Panc1 (cell line): ENCODE data around the gene DUOX1. TPM values are rescaled to one million over a fixed set of nuclear protein-coding genes. Genes with fewer than 3 reads are reported as not detected.

Experiments used
- ATAC-seq: fragments of 200-7000 bp; cut with Tn5 transposase; 2 replicates; pipeline ENCODE4 v1.9.1; 2020; ENCODE audit warnings: mild to moderate bottlenecking, moderate library complexity
- BruUV-seq: library from RNA; stranded (reverse); fragments of 400-500 nt; replicated peaks from 2 replicates; lab custom pipeline; 2021; lab: Mats Ljungman, UMichigan
- CTCF ChIA-PET: fragments of 300-600 bp; sonication (Branson Sonifier 250); formaldehyde crosslinking; loops from one replicate; lab custom pipeline; 2022; ENCODE audit warnings: antibody characterized with exemption; lab: Charles Lee
- POLR2A ChIA-PET: fragments of 300-600 bp; sonication (Branson Sonifier 250); formaldehyde crosslinking; loops from one replicate; lab custom pipeline; 2022; ENCODE audit warnings: antibody characterized with exemption; lab: Charles Lee
- DNase-seq: peaks from one replicate; pipeline ENCODE4 v3.0.0-alpha.2; 2010; ENCODE audit warnings: low read depth, low spot score
- H3K27ac ChIP-seq: 2 replicates; pipeline ENCODE4 v1.5.1; 2011; ENCODE audit warnings: mild to moderate bottlenecking, low read length, inconsistent platforms
- H3K27me3 ChIP-seq: fragments of 200-500 bp; sonication (Bioruptor generic); 2 replicates; pipeline ENCODE4 v1.6.0; 2014; ENCODE audit warnings: low read length, inconsistent platforms; ENCODE audit not compliant: control insufficient read depth, insufficient read depth
- H3K36me3 ChIP-seq: fragments of 200-500 bp; sonication (Bioruptor generic); 2 replicates; pipeline ENCODE4 v1.5.1; 2014; ENCODE audit warnings: inconsistent platforms, mild to moderate bottlenecking, low read length, moderate library complexity; ENCODE audit not compliant: control insufficient read depth, insufficient read depth
- H3K4me1 ChIP-seq: 2 replicates; pipeline ENCODE4 v1.5.1; 2011; ENCODE audit warnings: inconsistent platforms, mild to moderate bottlenecking, low read length, moderate library complexity; ENCODE audit not compliant: control insufficient read depth, insufficient read depth
- H3K4me3 ChIP-seq, 2 experiments: 2 replicates each; pipeline ENCODE4 v1.5.1; 2011 to 2012; ENCODE audit warnings: low read depth in 2 of 2, low read length in 2 of 2, mild to moderate bottlenecking in 2 of 2, inconsistent platforms in 1 of 2, moderate library complexity in 1 of 2
- H3K9me3 ChIP-seq: fragments of 200-500 bp; sonication (Bioruptor generic); 2 replicates; pipeline ENCODE4 v1.5.1; 2014; ENCODE audit warnings: low read depth, mild to moderate bottlenecking, inconsistent platforms, low read length, moderate library complexity; ENCODE audit not compliant: control insufficient read depth, insufficient read depth
- POLR2AphosphoS5 ChIP-seq: IDR thresholded peaks from 2 replicates; pipeline ENCODE4 v1.6.1; 2012; ENCODE audit warnings: mild to moderate bottlenecking, low read depth, low read length, moderate library complexity
- SIN3A ChIP-seq: IDR thresholded peaks from 2 replicates; pipeline ENCODE4 v1.6.1; 2012; ENCODE audit warnings: low read depth, mild to moderate bottlenecking, low read length, moderate library complexity, borderline replicate concordance; ENCODE audit not compliant: insufficient read depth
- TCF7L2 ChIP-seq: IDR thresholded peaks from 2 replicates; pipeline ENCODE4 v1.6.1; 2011; ENCODE audit warnings: mild to moderate bottlenecking, low read depth, low read length, inconsistent platforms
- in situ Hi-C: cut with HindIII; loops from 2 replicates; pipeline ENCODE4 v1.10.0; 2016; ENCODE audit warnings: low sequenced_read_pairs, low pct_unique_long_range_greater_than_20kb
- intact Hi-C: fragments of 100-400 bp; cut with micrococcal nuclease; formaldehyde crosslinking; loops from one replicate; pipeline ENCODE4 v1.10.0; 2022; ENCODE audit not compliant: unreplicated experiment
- total RNA-seq: library from RNA; stranded (reverse); gene quantifications from one replicate; pipeline ENCODE4 v1.2.1, GENCODE V29; 2021; ENCODE audit not compliant: unreplicated experiment
- TF ChIP-seq, protein P1 (sequence below), 2 experiments: IDR thresholded peaks; 2 replicates each; pipeline ENCODE4 v1.6.1; 2011 to 2012; ENCODE audit warnings: low read depth in 2 of 2, control low read depth in 1 of 2, low read length in 1 of 2, mild to moderate bottlenecking in 1 of 2, moderate library complexity in 1 of 2; ENCODE audit not compliant: insufficient read depth in 1 of 2
- TF ChIP-seq, protein P2 (sequence below): fragments of 450-650 bp; IDR thresholded peaks from 2 replicates; pipeline ENCODE4 v1.5.1; 2017; ENCODE audit warnings: mild to moderate bottlenecking

The DUOX1 gene
- total RNA-seq, 1 experiment from 2014 or later, result 0.31 TPM

DNA sequence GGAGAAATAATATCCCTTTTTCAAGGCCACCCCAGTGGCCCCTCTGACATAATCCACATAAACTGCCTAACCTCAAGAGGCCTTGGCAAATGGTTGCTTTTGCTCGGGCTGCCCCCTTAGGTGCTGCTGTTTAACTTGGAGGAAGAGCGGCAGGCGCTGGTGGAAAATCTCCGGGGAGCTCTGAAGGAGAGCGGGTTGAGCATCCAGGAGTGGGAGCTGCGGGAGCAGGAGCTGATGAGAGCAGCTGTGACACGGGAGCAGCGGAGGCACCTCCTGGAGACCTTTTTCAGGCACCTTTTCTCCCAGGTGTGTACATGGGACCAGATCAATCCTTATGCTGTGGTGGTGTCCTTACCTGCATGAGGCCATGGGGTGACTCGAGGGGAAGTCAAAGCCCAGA is 15.0 kb downstream of the DUOX1 start:
- TF ChIP-seq, protein P1, sequence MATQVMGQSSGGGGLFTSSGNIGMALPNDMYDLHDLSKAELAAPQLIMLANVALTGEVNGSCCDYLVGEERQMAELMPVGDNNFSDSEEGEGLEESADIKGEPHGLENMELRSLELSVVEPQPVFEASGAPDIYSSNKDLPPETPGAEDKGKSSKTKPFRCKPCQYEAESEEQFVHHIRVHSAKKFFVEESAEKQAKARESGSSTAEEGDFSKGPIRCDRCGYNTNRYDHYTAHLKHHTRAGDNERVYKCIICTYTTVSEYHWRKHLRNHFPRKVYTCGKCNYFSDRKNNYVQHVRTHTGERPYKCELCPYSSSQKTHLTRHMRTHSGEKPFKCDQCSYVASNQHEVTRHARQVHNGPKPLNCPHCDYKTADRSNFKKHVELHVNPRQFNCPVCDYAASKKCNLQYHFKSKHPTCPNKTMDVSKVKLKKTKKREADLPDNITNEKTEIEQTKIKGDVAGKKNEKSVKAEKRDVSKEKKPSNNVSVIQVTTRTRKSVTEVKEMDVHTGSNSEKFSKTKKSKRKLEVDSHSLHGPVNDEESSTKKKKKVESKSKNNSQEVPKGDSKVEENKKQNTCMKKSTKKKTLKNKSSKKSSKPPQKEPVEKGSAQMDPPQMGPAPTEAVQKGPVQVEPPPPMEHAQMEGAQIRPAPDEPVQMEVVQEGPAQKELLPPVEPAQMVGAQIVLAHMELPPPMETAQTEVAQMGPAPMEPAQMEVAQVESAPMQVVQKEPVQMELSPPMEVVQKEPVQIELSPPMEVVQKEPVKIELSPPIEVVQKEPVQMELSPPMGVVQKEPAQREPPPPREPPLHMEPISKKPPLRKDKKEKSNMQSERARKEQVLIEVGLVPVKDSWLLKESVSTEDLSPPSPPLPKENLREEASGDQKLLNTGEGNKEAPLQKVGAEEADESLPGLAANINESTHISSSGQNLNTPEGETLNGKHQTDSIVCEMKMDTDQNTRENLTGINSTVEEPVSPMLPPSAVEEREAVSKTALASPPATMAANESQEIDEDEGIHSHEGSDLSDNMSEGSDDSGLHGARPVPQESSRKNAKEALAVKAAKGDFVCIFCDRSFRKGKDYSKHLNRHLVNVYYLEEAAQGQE (IDR thresholded peaks at IDR 0.05; ENCODE audit: insufficient read depth in 1 of 2, low read depth in 2 of 2, low read length in 1 of 2), result no peak
- TF ChIP-seq, protein P2, sequence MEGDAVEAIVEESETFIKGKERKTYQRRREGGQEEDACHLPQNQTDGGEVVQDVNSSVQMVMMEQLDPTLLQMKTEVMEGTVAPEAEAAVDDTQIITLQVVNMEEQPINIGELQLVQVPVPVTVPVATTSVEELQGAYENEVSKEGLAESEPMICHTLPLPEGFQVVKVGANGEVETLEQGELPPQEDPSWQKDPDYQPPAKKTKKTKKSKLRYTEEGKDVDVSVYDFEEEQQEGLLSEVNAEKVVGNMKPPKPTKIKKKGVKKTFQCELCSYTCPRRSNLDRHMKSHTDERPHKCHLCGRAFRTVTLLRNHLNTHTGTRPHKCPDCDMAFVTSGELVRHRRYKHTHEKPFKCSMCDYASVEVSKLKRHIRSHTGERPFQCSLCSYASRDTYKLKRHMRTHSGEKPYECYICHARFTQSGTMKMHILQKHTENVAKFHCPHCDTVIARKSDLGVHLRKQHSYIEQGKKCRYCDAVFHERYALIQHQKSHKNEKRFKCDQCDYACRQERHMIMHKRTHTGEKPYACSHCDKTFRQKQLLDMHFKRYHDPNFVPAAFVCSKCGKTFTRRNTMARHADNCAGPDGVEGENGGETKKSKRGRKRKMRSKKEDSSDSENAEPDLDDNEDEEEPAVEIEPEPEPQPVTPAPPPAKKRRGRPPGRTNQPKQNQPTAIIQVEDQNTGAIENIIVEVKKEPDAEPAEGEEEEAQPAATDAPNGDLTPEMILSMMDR, result no peak
- TF ChIP-seq POLR2AphosphoS5 (no peak), TCF7L2 (no peak), SIN3A (no peak)
- in situ Hi-C loops, result no loop called here
- Histone ChIP-seq H3K4me1 (no peaks in the 10 kb centered on the region), H3K4me3 (no peak overlapping the region), H3K27ac (no peak overlapping the region), H3K9me3 (no peaks in the 10 kb centered on the region), H3K36me3 (no peaks in the 10 kb centered on the region), H3K27me3 (no peaks in the 10 kb centered on the region)
- ChIA-PET POLR2A (no interaction called here), CTCF (interaction anchor here (0.6 to 1.1 kb wide), 2 partner anchors 26 to 233 kb away, joined by 3 read pairs; no protein-coding TSS in a partner anchor)
- no TSS peak for BruUV-seq
- DNase-seq, result no peak
- intact Hi-C loops, result no loop called here
- no peak for ATAC-seq

DNA sequence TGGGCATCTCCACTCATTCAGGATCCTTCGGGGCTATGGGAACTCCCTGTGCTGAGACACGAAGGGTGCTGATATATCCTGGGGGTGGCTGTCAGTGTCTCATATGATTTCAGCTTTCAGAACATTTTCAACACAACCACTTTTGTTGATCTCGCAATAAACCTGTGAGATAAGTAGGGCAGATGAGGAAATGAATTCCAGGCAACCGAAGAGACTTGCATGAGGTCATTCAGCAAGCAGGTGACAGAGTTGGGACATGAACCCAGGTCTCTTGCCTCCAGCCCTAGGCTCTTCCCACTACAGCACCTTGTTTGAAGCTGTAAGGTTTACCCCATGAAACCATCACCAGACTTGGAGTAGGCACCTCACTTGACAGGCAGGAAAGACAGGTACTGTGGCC is 16.6 kb downstream of the DUOX1 start:
- H3K36me3 ChIP-seq, result no peaks in the 10 kb centered on the region
- no peaks in the 10 kb centered on the region for H3K27me3 ChIP-seq
- ATAC-seq (no peak), DNase-seq (no peak)
- intact Hi-C loops (no loop called here), in situ Hi-C loops (no loop called here)
- H3K4me3 ChIP-seq, result no peak overlapping the region
- BruUV-seq, result no TSS peak
- CTCF ChIA-PET, result interaction anchor here (1.2 to 1.6 kb wide), 2 partner anchors 17 to 28 kb away, joined by 4 to 6 read pairs; no protein-coding TSS in a partner anchor
- POLR2A ChIA-PET, result interaction anchor here (0.5 to 0.7 kb wide), 2 partner anchors 32 to 1219 kb away, joined by 4 to 6 read pairs; no protein-coding TSS in a partner anchor
- H3K27ac ChIP-seq, result no peak overlapping the region
- TF ChIP-seq POLR2AphosphoS5, result no peak
- no peaks in the 10 kb centered on the region for H3K4me1 ChIP-seq
- H3K9me3 ChIP-seq, result no peaks in the 10 kb centered on the region

DNA sequence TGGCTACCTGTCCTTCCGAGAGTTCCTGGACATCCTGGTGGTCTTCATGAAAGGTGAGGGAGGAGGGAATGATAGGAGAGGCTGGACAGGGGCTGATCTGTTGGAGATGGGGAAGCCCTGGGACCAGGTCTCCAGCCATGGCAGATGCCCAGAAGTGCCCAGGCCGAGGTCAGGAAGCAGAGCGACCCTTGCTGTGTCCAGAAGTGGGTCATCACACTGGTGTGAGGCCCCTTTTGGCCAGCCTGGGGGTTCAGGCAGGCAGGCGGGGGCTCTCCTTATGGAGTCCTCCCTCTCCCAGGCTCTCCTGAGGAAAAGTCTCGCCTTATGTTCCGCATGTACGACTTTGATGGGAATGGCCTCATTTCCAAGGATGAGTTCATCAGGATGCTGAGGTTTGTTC is 17.8 kb downstream of the DUOX1 start:
- no peak overlapping the region for H3K4me3 ChIP-seq
- no peak for ATAC-seq
- no peak overlapping the region for H3K27ac ChIP-seq
- H3K9me3 ChIP-seq, result no peaks in the 10 kb centered on the region
- ChIA-PET POLR2A (no interaction called here), CTCF (interaction anchor here (1.2 kb wide), 1 partner anchor 30 kb away, joined by 4 read pairs; no protein-coding TSS in a partner anchor)
- DNase-seq, result no peak
- H3K4me1 ChIP-seq, result no peaks in the 10 kb centered on the region
- H3K36me3 ChIP-seq, result no peaks in the 10 kb centered on the region
- no TSS peak for BruUV-seq
- intact Hi-C loops (no loop called here), in situ Hi-C loops (no loop called here)
- TF ChIP-seq POLR2AphosphoS5 (no peak), TCF7L2 (no peak), SIN3A (no peak)
- TF ChIP-seq, protein P2, result no peak
- TF ChIP-seq, protein P1 (IDR thresholded peaks at IDR 0.05; ENCODE audit: insufficient read depth in 1 of 2, low read depth in 2 of 2, low read length in 1 of 2), result no peak
- no peaks in the 10 kb centered on the region for H3K27me3 ChIP-seq
